Right cardiac atrium (tissue), 5 donors: ENCODE results near the gene TCN2. TPM values are rescaled to one million over a fixed set of nuclear protein-coding genes. Genes with fewer than 3 reads are reported as not detected.

Experiments
- ATAC-seq, 2 donors: fragments of 200-7000 bp; cut with Tn5 transposase; one replicate each; pipeline versions ENCODE4 v1.8.0 to v1.9.1; 2020; ENCODE audit warnings: moderate library complexity in 2 of 2, mild to moderate bottlenecking in 1 of 2
- DNase-seq, 3 donors: peaks; one replicate each; pipeline ENCODE4 v3.0.0-alpha.2; 2020
- H3K27ac ChIP-seq: one replicate; pipeline ENCODE4 v1.5.1; 2013; ENCODE audit warnings: mild to moderate bottlenecking, low read length, control low read depth, moderate library complexity
- H3K27me3 ChIP-seq: one replicate; pipeline ENCODE4 v1.6.1; 2013; ENCODE audit not compliant: control insufficient read depth, insufficient read depth
- H3K4me1 ChIP-seq: one replicate; pipeline ENCODE4 v1.6.1; 2013; ENCODE audit warnings: low read length; ENCODE audit not compliant: control insufficient read depth, insufficient read depth
- H3K4me3 ChIP-seq: one replicate; pipeline ENCODE4 v1.5.1; 2013; ENCODE audit warnings: low read length, control low read depth
- H3K9me3 ChIP-seq: one replicate; pipeline ENCODE4 v1.6.1; 2013; ENCODE audit warnings: low read length; ENCODE audit not compliant: control insufficient read depth
- WGBS: extraction: QIAGEN DNeasy Blood & Tissue Kit; methylation state at CpG from one replicate; pipeline ENCODE4 v1.1.7; 2013; 5-methylcytosine and 5-hydroxymethylcytosine counted together
- intact Hi-C, 4 donors: fragments of 100-400 bp; cut with DNase I; formaldehyde crosslinking; loops; one replicate each; pipeline versions ENCODE4 v1.11.0 to v1.14.0; 2022 to 2023
- polyA plus RNA-seq: library from polyadenylated mRNA; stranded (reverse); fragments of 200-250 nt; gene quantifications from one replicate; pipeline ENCODE4 v1.2.3, GENCODE V29; 2013
- total RNA-seq, 4 donors: library from RNA; stranded (reverse); fragmentation: NEBNext Ultra II Directional; extraction: Animal tissue kit (Norgen Biotek cat#: 25700); gene quantifications; one replicate each; pipeline ENCODE4 v1.2.1, GENCODE V29; 2021
- donor health status: healthy with polysubstance abuse.
- donor health status: DM: no; HTN: yes; CAD: no.
- donor health status: DM: no; HTN: no; CAD: no.
- donor health status: DM: no; HTN: yes; CAD: no; lungs with severe emphysema.
- donor health status: DM: yes; HTN: yes; CAD: no.

The TCN2 gene
- total and polyA plus RNA-seq, 5 donors: 10.9 to 33.4 (median 24.0) TPM

- WGBS: 53% methylated on average over 3 of the region's 3 CpGs
- no peak for DNase-seq
- no peak overlapping the region for H3K27ac ChIP-seq
- no peak overlapping the region for H3K4me3 ChIP-seq
- no peaks in the 10 kb centered on the region for H3K9me3 ChIP-seq
- H3K4me1 ChIP-seq: no peaks in the 10 kb centered on the region
- no peak for ATAC-seq
- intact Hi-C loops: no loop called here
- no peaks in the 10 kb centered on the region for H3K27me3 ChIP-seq
Measured at GRCh38 chr22:30600921-30601320, 6.1 kb upstream of the TCN2 start.

GRCh38 chr22:30601464-30601863 lies 5.5 kb upstream of the TCN2 start:
- DNase-seq (no peak), ATAC-seq (no peak)
- no peaks in the 10 kb centered on the region for H3K27me3 ChIP-seq
- 90% methylated on average over 5 of the region's 5 CpGs for WGBS
- H3K4me1 ChIP-seq: no peaks in the 10 kb centered on the region
- intact Hi-C loops: no loop called here
- no peak overlapping the region for H3K4me3 ChIP-seq
- H3K9me3 ChIP-seq: no peaks in the 10 kb centered on the region
- H3K27ac ChIP-seq: no peak overlapping the region

GRCh38 chr22:30602049-30602448 lies 4.9 kb upstream of the TCN2 start:
- intact Hi-C loops: no loop called here
- H3K27me3 ChIP-seq: no peaks in the 10 kb centered on the region
- ATAC-seq: no peak
- no peak for DNase-seq
- H3K9me3 ChIP-seq: no peaks in the 10 kb centered on the region
- 66% methylated on average over 3 of the region's 3 CpGs for WGBS
- H3K4me3 ChIP-seq: no peak overlapping the region
- no peak overlapping the region for H3K27ac ChIP-seq
- no peaks in the 10 kb centered on the region for H3K4me1 ChIP-seq

GRCh38 chr22:30603801-30604200 lies 3.2 kb upstream of the TCN2 start:
- intact Hi-C loops: no loop called here
- WGBS: 77% methylated on average over 3 of the region's 3 CpGs
- ATAC-seq (no peak), DNase-seq (no peak)
- Histone ChIP-seq H3K27me3 (no peaks in the 10 kb centered on the region), H3K9me3 (no peaks in the 10 kb centered on the region), H3K4me3 (no peak overlapping the region), H3K27ac (no peak overlapping the region), H3K4me1 (no peaks in the 10 kb centered on the region)

- intact Hi-C loops: no loop called here
- DNase-seq (no peak), ATAC-seq (no peak)
- Histone ChIP-seq H3K27ac (no peak overlapping the region), H3K27me3 (no peaks in the 10 kb centered on the region), H3K4me3 (no peak overlapping the region), H3K4me1 (no peaks in the 10 kb centered on the region), H3K9me3 (no peaks in the 10 kb centered on the region)
- WGBS: 88% methylated on average over 2 of the region's 2 CpGs
Measured at GRCh38 chr22:30604723-30605122, 2.3 kb upstream of the TCN2 start.

GRCh38 chr22:30605449-30606110 lies 1.4 kb upstream of the TCN2 start:
- H3K27ac ChIP-seq: no peak overlapping the region
- H3K4me3 ChIP-seq: peak overlapping the region; percentile 90
- H3K9me3 ChIP-seq: no peaks in the 10 kb centered on the region
- intact Hi-C loops: no loop called here
- DNase-seq: peak; percentile 61 to 83 (median 78)
- peak; percentile 16 to 33 for ATAC-seq
- 24% methylated on average over 9 of the region's 9 CpGs for WGBS
- H3K4me1 ChIP-seq: no peaks in the 10 kb centered on the region
- no peaks in the 10 kb centered on the region for H3K27me3 ChIP-seq

- no peaks in the 10 kb centered on the region for H3K9me3 ChIP-seq
- peak overlapping the region; percentile 84 for H3K27ac ChIP-seq
- intact Hi-C loops: no loop called here
- no peaks in the 10 kb centered on the region for H3K27me3 ChIP-seq
- DNase-seq: no peak
- H3K4me1 ChIP-seq: no peaks in the 10 kb centered on the region
- 70% methylated on average over 7 of the region's 7 CpGs for WGBS
- peak overlapping the region; percentile 90 for H3K4me3 ChIP-seq
- ATAC-seq: no peak
Measured at GRCh38 chr22:30607300-30607930, 441 bp downstream of the TCN2 start.

- Histone ChIP-seq H3K9me3 (no peaks in the 10 kb centered on the region), H3K27ac (no peak overlapping the region), H3K27me3 (no peaks in the 10 kb centered on the region), H3K4me1 (no peaks in the 10 kb centered on the region), H3K4me3 (no peak overlapping the region)
- WGBS: 81% methylated on average over 7 of the region's 7 CpGs
- intact Hi-C loops: no loop called here
- ATAC-seq (no peak), DNase-seq (no peak)
Measured at GRCh38 chr22:30607939-30608338, 965 bp downstream of the TCN2 start.

GRCh38 chr22:30609260-30610185 lies 2.5 kb downstream of the TCN2 start:
- Histone ChIP-seq H3K27me3 (no peaks in the 10 kb centered on the region), H3K9me3 (no peaks in the 10 kb centered on the region), H3K27ac (no peak overlapping the region), H3K4me3 (no peak overlapping the region), H3K4me1 (no peaks in the 10 kb centered on the region)
- intact Hi-C loops: no loop called here
- peak in 2 of 3 donors; percentile 59 to 70 for DNase-seq
- 59% methylated on average over 17 of the region's 17 CpGs for WGBS
- ATAC-seq: peak; percentile 59 to 69

- H3K27me3 ChIP-seq: no peaks in the 10 kb centered on the region
- ATAC-seq: no peak
- no peak overlapping the region for H3K27ac ChIP-seq
- H3K9me3 ChIP-seq: no peaks in the 10 kb centered on the region
- no peak overlapping the region for H3K4me3 ChIP-seq
- DNase-seq: peak; percentile 44 to 73 (median 73)
- intact Hi-C loops: no loop called here
- WGBS: 69% methylated on average over 7 of the region's 7 CpGs
- H3K4me1 ChIP-seq: no peaks in the 10 kb centered on the region
Measured at GRCh38 chr22:30610299-30610698, 3.3 kb downstream of the TCN2 start.

GRCh38 chr22:30611197-30611596 lies 4.2 kb downstream of the TCN2 start:
- no peaks in the 10 kb centered on the region for H3K9me3 ChIP-seq
- 96% methylated on average over 3 of the region's 3 CpGs for WGBS
- intact Hi-C loops: no loop called here
- ATAC-seq: no peak
- DNase-seq: no peak
- no peak overlapping the region for H3K4me3 ChIP-seq
- H3K4me1 ChIP-seq: no peaks in the 10 kb centered on the region
- H3K27ac ChIP-seq: no peak overlapping the region
- H3K27me3 ChIP-seq: no peaks in the 10 kb centered on the region
